Measurements from ENCODE around the gene C10orf95.

- TF ChIP-seq POLR2A (IDR thresholded peaks at IDR 0.05; ENCODE audit: low read depth) (no peak), EP300 (IDR thresholded peaks at IDR 0.05) (no peak)
- TF ChIP-seq, protein P1, sequence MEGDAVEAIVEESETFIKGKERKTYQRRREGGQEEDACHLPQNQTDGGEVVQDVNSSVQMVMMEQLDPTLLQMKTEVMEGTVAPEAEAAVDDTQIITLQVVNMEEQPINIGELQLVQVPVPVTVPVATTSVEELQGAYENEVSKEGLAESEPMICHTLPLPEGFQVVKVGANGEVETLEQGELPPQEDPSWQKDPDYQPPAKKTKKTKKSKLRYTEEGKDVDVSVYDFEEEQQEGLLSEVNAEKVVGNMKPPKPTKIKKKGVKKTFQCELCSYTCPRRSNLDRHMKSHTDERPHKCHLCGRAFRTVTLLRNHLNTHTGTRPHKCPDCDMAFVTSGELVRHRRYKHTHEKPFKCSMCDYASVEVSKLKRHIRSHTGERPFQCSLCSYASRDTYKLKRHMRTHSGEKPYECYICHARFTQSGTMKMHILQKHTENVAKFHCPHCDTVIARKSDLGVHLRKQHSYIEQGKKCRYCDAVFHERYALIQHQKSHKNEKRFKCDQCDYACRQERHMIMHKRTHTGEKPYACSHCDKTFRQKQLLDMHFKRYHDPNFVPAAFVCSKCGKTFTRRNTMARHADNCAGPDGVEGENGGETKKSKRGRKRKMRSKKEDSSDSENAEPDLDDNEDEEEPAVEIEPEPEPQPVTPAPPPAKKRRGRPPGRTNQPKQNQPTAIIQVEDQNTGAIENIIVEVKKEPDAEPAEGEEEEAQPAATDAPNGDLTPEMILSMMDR (IDR thresholded peaks at IDR 0.05), result no peak
Observed at GRCh38 chr10:102451105-102451969, at the start of gene C10orf95.

All from esophagus muscularis mucosa (tissue), 4 donors.